Loucy (cell line): ENCODE data around the gene LIPF.

Experiments
- H2AFZ ChIP-seq: fragments of 200-600 bp; sonication (generic); 2 replicates; pipeline ENCODE4 v1.6.0; 2016; ENCODE audit warnings: antibody characterized with exemption, mild to moderate bottlenecking, low read length, moderate library complexity
- H3F3A ChIP-seq: fragments of 200-600 bp; 2 replicates; pipeline ENCODE4 v1.6.0; 2016; ENCODE audit warnings: antibody characterized with exemption, low read depth, mild to moderate bottlenecking
- H3K27me3 ChIP-seq: fragments of 200-600 bp; sonication (generic); 2 replicates; pipeline ENCODE4 v1.6.1; 2014; ENCODE audit warnings: low read length, mild to moderate bottlenecking; ENCODE audit not compliant: insufficient read depth, poor library complexity, severe bottlenecking
- H3K36me3 ChIP-seq: fragments of 200-600 bp; sonication (generic); 2 replicates; pipeline ENCODE4 v1.6.1; 2016; ENCODE audit warnings: low read length; ENCODE audit not compliant: insufficient read depth
- H3K4me1 ChIP-seq: fragments of 200-600 bp; sonication (generic); 2 replicates; pipeline ENCODE4 v1.5.1; 2014; ENCODE audit warnings: low read length, mild to moderate bottlenecking; ENCODE audit not compliant: insufficient read depth, poor library complexity, severe bottlenecking
- H3K4me2 ChIP-seq: fragments of 200-600 bp; sonication (generic); 2 replicates; pipeline ENCODE4 v1.6.0; 2014; ENCODE audit warnings: antibody characterized with exemption, low read length, low read depth, mild to moderate bottlenecking; ENCODE audit not compliant: poor library complexity, severe bottlenecking
- H3K4me3 ChIP-seq: fragments of 200-600 bp; sonication (generic); 2 replicates; pipeline ENCODE4 v1.5.1; 2014; ENCODE audit warnings: low read length, mild to moderate bottlenecking, mixed read lengths; ENCODE audit not compliant: poor library complexity, severe bottlenecking
- H3K79me2 ChIP-seq: fragments of 200-600 bp; sonication (generic); 2 replicates; pipeline ENCODE4 v1.6.1; 2014; ENCODE audit warnings: low read length; ENCODE audit not compliant: insufficient read depth
- H3K9ac ChIP-seq: fragments of 200-600 bp; sonication (generic); 2 replicates; pipeline ENCODE4 v1.6.0; 2014; ENCODE audit warnings: mild to moderate bottlenecking, low read depth, low read length, moderate library complexity; ENCODE audit not compliant: poor library complexity, severe bottlenecking
- H3K9me2 ChIP-seq: fragments of 200-600 bp; sonication (generic); replicated peaks from 2 replicates; pipeline ENCODE4 v1.6.1; 2016; ENCODE audit warnings: low read depth, low read length, mixed read lengths
- H3K9me3 ChIP-seq: fragments of 200-600 bp; sonication (generic); 2 replicates; pipeline ENCODE4 v1.6.1; 2014; ENCODE audit warnings: mild to moderate bottlenecking, antibody characterized with exemption, low read length, low read depth; ENCODE audit not compliant: insufficient read depth
- H4K20me1 ChIP-seq: fragments of 200-600 bp; sonication (generic); 2 replicates; pipeline ENCODE4 v1.6.0; 2014; ENCODE audit warnings: antibody characterized with exemption, low read length, mild to moderate bottlenecking; ENCODE audit not compliant: insufficient read depth, poor library complexity, severe bottlenecking
- EZH2phosphoT487 ChIP-seq: fragments of 200-600 bp; IDR thresholded peaks from 2 replicates; pipeline ENCODE4 v1.6.1; 2018; ENCODE audit warnings: antibody characterized with exemption, mild to moderate bottlenecking, moderate library complexity, borderline replicate concordance
- TF ChIP-seq, protein P1 (sequence below): fragments of 200-600 bp; sonication (generic); conservative IDR thresholded peaks from 2 replicates; pipeline ENCODE4 v1.5.1; 2014; ENCODE audit warnings: mild to moderate bottlenecking, antibody characterized with exemption, low read length

The LIPF gene

DNA sequence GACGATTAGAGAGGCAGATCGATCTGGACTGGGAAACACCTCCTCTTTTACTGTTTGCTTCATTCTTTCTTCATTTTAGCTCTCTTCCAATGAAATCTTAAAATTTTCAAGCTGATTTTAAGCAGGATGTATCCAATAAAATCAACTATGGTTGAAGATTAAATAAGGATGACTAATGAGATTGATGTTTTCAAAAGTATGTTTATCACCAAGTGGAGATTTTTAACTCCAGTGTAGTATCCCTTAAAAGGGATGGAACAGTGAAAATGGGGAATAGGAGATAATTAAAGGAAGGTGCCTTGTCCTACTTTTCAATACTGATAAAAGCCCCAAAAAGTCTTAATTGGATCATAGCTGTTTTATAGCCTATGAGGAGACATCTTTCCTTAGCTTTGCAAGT lies 11.6 kb upstream of the LIPF start:
- H3K27me3 ChIP-seq: no peaks in the 10 kb centered on the region
- no peaks in the 10 kb centered on the region for H3K9me3 ChIP-seq
- H3K9me2 ChIP-seq: no peaks in the 10 kb centered on the region
- no peak overlapping the region for H3K9ac ChIP-seq
- H4K20me1 ChIP-seq: no peaks in the 10 kb centered on the region
- H3K4me2 ChIP-seq: no peak overlapping the region
- H3K4me1 ChIP-seq: peaks cover 10% of the 10 kb centered on the region
- TF ChIP-seq, protein P1, sequence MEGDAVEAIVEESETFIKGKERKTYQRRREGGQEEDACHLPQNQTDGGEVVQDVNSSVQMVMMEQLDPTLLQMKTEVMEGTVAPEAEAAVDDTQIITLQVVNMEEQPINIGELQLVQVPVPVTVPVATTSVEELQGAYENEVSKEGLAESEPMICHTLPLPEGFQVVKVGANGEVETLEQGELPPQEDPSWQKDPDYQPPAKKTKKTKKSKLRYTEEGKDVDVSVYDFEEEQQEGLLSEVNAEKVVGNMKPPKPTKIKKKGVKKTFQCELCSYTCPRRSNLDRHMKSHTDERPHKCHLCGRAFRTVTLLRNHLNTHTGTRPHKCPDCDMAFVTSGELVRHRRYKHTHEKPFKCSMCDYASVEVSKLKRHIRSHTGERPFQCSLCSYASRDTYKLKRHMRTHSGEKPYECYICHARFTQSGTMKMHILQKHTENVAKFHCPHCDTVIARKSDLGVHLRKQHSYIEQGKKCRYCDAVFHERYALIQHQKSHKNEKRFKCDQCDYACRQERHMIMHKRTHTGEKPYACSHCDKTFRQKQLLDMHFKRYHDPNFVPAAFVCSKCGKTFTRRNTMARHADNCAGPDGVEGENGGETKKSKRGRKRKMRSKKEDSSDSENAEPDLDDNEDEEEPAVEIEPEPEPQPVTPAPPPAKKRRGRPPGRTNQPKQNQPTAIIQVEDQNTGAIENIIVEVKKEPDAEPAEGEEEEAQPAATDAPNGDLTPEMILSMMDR: no peak
- TF ChIP-seq EZH2phosphoT487: no peak
- H3K36me3 ChIP-seq: no peaks in the 10 kb centered on the region
- H3F3A ChIP-seq: no peaks in the 10 kb centered on the region
- no peaks in the 10 kb centered on the region for H3K79me2 ChIP-seq
- no peak overlapping the region for H3K4me3 ChIP-seq
- H2AFZ ChIP-seq: no peak overlapping the region

DNA sequence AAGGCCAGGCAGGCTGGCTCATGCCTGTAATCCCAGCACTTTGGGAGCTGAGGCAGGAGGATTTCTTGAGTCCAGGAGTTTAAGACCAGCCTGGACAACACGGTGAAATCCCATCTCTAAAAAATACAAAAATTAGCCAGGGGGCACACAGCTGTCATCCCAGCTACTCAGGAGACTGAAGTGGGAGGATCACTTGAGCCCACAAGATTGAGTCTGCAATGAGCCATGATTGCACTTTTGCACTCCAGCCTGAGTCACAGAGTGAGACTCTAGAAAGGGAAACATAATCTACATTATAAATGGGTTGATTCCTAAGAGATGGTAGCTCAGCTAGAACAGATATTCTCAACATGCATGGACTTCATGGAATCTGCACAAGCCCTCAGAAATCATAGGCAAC lies 6.3 kb upstream of the LIPF start:
- TF ChIP-seq, protein P1: no peak
- no peak for TF ChIP-seq EZH2phosphoT487
- Histone ChIP-seq H3K4me3 (no peak overlapping the region), H4K20me1 (no peaks in the 10 kb centered on the region), H3K4me2 (no peak overlapping the region), H3K27me3 (no peaks in the 10 kb centered on the region), H3F3A (no peaks in the 10 kb centered on the region), H3K9me3 (no peaks in the 10 kb centered on the region), H2AFZ (no peak overlapping the region), H3K4me1 (no peaks in the 10 kb centered on the region), H3K79me2 (no peaks in the 10 kb centered on the region), H3K36me3 (no peaks in the 10 kb centered on the region), H3K9ac (no peak overlapping the region), H3K9me2 (no peaks in the 10 kb centered on the region)

DNA sequence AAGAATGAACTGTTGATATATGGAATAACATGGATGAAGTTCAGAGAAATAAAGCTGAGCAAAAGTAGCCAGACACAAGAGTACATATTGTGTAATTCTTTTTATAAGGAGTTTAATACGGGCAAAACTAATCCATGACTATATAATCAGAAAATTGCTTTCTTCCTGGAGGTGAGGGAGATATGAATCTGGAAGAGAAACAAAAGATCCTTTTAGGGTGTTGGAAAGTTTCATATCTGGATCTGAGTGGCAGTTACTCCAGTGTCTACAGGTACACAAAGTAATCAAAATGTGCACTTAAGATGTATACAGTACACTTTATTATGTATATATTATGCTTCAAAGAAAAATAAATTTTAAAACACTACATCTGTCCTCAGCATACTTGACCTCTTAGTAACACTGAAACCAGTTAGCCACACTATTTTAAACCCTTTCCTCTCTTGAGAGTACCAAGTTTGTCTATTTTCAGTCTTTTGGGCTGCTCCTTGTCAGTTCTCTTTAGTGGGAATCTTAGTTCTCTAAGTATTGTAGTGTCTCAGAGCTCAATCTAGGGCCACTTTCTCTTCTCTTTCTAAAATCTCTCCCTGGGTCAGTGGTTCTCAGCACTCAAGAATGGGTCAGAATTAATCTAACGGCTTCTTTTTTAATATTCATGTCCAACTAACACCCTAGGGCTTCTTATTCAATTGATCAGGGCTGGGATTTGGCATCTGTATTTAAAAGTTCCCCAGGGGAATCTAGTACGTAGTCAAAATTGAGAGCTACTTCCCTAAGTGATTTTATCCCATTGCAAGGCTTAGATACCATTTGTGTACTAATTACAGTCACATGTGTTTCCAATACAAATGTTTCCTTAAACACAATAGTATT lies 4.3 kb upstream of the LIPF start:
- TF ChIP-seq, protein P1: no peak
- TF ChIP-seq EZH2phosphoT487: no peak
- Histone ChIP-seq H3F3A (no peaks in the 10 kb centered on the region), H3K27me3 (no peaks in the 10 kb centered on the region), H3K9ac (no peak overlapping the region), H2AFZ (no peak overlapping the region), H3K79me2 (no peaks in the 10 kb centered on the region), H3K9me3 (no peaks in the 10 kb centered on the region), H3K4me3 (no peak overlapping the region), H4K20me1 (no peaks in the 10 kb centered on the region), H3K4me2 (no peak overlapping the region), H3K9me2 (no peaks in the 10 kb centered on the region), H3K36me3 (no peaks in the 10 kb centered on the region), H3K4me1 (no peaks in the 10 kb centered on the region)
